Measurements from ENCODE around the gene FGFRL1.

FGFRL1 gene

GRCh38 chr4:1029529-1029928 is 18.1 kb downstream of the FGFRL1 start:
- H3K4me3 ChIP-seq (ENCODE audit: low read depth, low read length) = no peak overlapping the region
- DNase-seq = no peak
- no peak overlapping the region for H3K27ac ChIP-seq
- in situ Hi-C loops (cut with HindIII; ENCODE audit: low pct_ligation_motif_present, low sequenced_read_pairs) = no loop called here
- TF ChIP-seq CTCF (IDR thresholded peaks at IDR 0.05; ENCODE audit: low read depth, low read length, missing control alignments) = no peak
- no peaks in the 10 kb centered on the region for H3K27me3 ChIP-seq (replicated peaks)
- H3K36me3 ChIP-seq (replicated peaks) = peaks cover 10% of the 10 kb centered on the region

- Histone ChIP-seq H3K36me3 (replicated peaks) (peaks cover 5% of the 10 kb centered on the region), H3K27me3 (replicated peaks) (no peaks in the 10 kb centered on the region), H3K27ac (no peak overlapping the region), H3K4me3 (ENCODE audit: low read depth, low read length) (no peak overlapping the region)
- no peak for TF ChIP-seq CTCF (IDR thresholded peaks at IDR 0.05; ENCODE audit: low read depth, low read length, missing control alignments)
- no peak for DNase-seq
- in situ Hi-C loops (cut with HindIII; ENCODE audit: low pct_ligation_motif_present, low sequenced_read_pairs) = no loop called here
Observed at GRCh38 chr4:1030031-1030430, 18.6 kb downstream of the FGFRL1 start.

GRCh38 chr4:1030559-1030958 is 19.1 kb downstream of the FGFRL1 start:
- in situ Hi-C loops (cut with HindIII; ENCODE audit: low pct_ligation_motif_present, low sequenced_read_pairs) = no loop called here
- DNase-seq = no peak
- Histone ChIP-seq H3K27me3 (replicated peaks) (no peaks in the 10 kb centered on the region), H3K4me3 (ENCODE audit: low read depth, low read length) (no peak overlapping the region), H3K27ac (no peak overlapping the region), H3K36me3 (replicated peaks) (no peaks in the 10 kb centered on the region)
- no peak for TF ChIP-seq CTCF (IDR thresholded peaks at IDR 0.05; ENCODE audit: low read depth, low read length, missing control alignments)

- Histone ChIP-seq H3K27me3 (replicated peaks) (no peaks in the 10 kb centered on the region), H3K27ac (no peak overlapping the region), H3K4me3 (ENCODE audit: low read depth, low read length) (no peak overlapping the region), H3K36me3 (replicated peaks) (no peaks in the 10 kb centered on the region)
- DNase-seq = no peak
- TF ChIP-seq CTCF (IDR thresholded peaks at IDR 0.05; ENCODE audit: low read depth, low read length, missing control alignments) = no peak
- in situ Hi-C loops (cut with HindIII; ENCODE audit: low pct_ligation_motif_present, low sequenced_read_pairs) = no loop called here
Observed at GRCh38 chr4:1031346-1031745, 19.9 kb downstream of the FGFRL1 start.

- TF ChIP-seq CTCF (IDR thresholded peaks at IDR 0.05; ENCODE audit: low read depth, low read length, missing control alignments) = no peak
- no peaks in the 10 kb centered on the region for H3K27me3 ChIP-seq (replicated peaks)
- no peak overlapping the region for H3K27ac ChIP-seq
- in situ Hi-C loops (cut with HindIII; ENCODE audit: low pct_ligation_motif_present, low sequenced_read_pairs) = no loop called here
- no peak overlapping the region for H3K4me3 ChIP-seq (ENCODE audit: low read depth, low read length)
- H3K36me3 ChIP-seq (replicated peaks) = no peaks in the 10 kb centered on the region
- no peak for DNase-seq
Observed at GRCh38 chr4:1031956-1032795, 20.8 kb downstream of the FGFRL1 start.

- Histone ChIP-seq H3K36me3 (replicated peaks) (no peaks in the 10 kb centered on the region), H3K4me3 (ENCODE audit: low read depth, low read length) (no peak overlapping the region), H3K27ac (no peak overlapping the region), H3K27me3 (replicated peaks) (no peaks in the 10 kb centered on the region)
- in situ Hi-C loops (cut with HindIII; ENCODE audit: low pct_ligation_motif_present, low sequenced_read_pairs) = no loop called here
- TF ChIP-seq CTCF (IDR thresholded peaks at IDR 0.05; ENCODE audit: low read depth, low read length, missing control alignments) = no peak
- no peak for DNase-seq
Observed at GRCh38 chr4:1032861-1033260, 21.4 kb downstream of the FGFRL1 start.

Measured in brain microvascular endothelial cell (primary cell).